ENCODE results near the gene RAG2.

Gene RAG2

DNA sequence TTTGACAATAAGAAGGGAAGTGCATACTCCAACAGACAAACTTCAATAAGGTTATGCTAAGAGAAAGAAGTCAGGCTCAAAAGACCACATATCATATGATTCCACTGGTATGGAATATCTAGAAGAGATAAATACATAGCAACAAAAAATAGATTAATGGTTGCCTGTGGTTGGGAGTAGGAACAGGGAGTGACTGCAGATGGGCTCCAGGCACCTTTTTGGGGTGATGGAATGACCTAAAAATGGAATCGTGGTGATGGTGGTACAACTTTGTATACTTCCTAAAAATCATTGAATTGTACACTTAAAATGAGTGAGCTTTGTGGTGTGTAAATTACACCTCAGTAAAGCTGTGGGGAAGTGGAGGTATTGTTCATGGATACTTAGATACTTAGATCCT is 29.0 kb upstream of the RAG2 start:
- H3K27ac ChIP-seq, result no peak overlapping the region
- TF ChIP-seq, protein P1, sequence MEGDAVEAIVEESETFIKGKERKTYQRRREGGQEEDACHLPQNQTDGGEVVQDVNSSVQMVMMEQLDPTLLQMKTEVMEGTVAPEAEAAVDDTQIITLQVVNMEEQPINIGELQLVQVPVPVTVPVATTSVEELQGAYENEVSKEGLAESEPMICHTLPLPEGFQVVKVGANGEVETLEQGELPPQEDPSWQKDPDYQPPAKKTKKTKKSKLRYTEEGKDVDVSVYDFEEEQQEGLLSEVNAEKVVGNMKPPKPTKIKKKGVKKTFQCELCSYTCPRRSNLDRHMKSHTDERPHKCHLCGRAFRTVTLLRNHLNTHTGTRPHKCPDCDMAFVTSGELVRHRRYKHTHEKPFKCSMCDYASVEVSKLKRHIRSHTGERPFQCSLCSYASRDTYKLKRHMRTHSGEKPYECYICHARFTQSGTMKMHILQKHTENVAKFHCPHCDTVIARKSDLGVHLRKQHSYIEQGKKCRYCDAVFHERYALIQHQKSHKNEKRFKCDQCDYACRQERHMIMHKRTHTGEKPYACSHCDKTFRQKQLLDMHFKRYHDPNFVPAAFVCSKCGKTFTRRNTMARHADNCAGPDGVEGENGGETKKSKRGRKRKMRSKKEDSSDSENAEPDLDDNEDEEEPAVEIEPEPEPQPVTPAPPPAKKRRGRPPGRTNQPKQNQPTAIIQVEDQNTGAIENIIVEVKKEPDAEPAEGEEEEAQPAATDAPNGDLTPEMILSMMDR (IDR thresholded peaks at IDR 0.05), result no peak
- TF ChIP-seq ZFX (IDR thresholded peaks at IDR 0.05; ENCODE audit: borderline replicate concordance), result no peak

DNA sequence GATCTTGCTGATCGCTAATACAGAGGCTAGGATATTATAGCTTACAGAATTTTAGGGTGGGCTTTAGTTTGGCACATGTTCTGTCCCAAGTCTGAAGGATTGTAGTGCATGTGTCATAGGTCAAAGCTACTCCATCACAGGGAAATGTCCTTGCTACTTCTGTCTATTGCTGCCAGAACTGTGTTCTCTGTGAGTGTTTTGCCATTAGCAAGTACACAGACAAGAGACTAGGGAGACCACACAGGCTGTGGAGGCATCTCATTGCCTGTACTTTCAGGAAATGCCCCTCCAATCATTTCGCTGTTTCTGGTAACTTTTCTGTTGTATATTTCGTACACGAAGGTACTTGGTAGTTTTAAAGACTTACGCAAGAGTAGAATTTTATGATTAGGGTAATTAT is 25.5 kb upstream of the RAG2 start:
- no peak overlapping the region for H3K27ac ChIP-seq
- TF ChIP-seq, protein P1 (IDR thresholded peaks at IDR 0.05), result no peak
- no peak for TF ChIP-seq ZFX (IDR thresholded peaks at IDR 0.05; ENCODE audit: borderline replicate concordance)

DNA sequence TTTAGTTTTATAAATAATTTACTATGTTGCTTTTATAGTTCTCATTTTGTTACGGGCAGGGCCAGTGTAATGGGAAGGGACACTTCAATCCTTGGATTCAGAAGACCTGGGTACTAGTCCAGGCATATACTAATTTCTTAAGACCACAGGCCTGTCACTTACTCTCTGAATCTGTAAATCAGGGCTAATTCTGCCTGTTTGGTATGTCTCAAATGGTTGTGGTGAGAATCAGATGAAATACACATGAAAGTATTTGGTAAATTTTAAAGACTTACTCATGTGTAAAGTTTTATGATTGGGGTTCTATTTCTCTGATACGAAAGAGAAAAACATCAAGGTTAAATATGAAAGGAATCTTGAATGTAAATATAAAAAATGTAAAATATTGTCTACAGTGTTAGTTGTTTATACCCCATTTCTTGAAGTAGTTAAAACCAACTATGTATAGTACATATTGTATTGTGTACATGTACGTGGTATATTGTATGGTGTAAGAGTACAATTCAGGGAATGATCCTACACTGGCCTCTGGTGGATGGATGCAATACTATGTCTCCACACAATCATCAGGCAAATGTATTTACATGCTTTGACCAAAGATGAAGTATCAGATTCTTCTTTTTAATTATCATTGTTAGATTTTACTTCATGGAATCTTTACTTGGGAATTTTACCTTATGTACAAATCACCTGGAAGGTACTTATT is 24.5 kb upstream of the RAG2 start:
- TF ChIP-seq ZFX (IDR thresholded peaks at IDR 0.05; ENCODE audit: borderline replicate concordance), result no peak
- TF ChIP-seq, protein P1 (IDR thresholded peaks at IDR 0.05), result peak; percentile 65
- H3K27ac ChIP-seq, result no peak overlapping the region

DNA sequence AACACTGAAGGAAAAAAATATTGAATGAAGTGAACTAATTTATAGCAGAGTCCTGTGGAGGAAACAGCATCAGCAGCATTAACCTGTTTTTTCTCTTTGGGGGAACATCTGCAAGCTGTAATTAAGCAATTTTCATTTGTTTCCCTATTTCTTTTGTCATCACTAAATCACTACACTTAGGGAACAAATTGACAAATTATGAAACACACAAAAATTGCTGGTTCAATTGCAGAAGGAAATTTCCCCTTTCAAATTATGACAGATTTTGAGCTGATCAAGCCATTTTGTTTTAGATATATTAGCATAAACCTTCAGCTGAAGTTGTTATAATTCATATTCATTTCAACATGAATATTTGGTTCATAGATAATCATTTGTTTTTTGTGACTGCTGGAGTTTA is 22.2 kb upstream of the RAG2 start:
- TF ChIP-seq, protein P1 (IDR thresholded peaks at IDR 0.05), result no peak
- TF ChIP-seq ZFX (IDR thresholded peaks at IDR 0.05; ENCODE audit: borderline replicate concordance), result no peak
- no peak overlapping the region for H3K27ac ChIP-seq

DNA sequence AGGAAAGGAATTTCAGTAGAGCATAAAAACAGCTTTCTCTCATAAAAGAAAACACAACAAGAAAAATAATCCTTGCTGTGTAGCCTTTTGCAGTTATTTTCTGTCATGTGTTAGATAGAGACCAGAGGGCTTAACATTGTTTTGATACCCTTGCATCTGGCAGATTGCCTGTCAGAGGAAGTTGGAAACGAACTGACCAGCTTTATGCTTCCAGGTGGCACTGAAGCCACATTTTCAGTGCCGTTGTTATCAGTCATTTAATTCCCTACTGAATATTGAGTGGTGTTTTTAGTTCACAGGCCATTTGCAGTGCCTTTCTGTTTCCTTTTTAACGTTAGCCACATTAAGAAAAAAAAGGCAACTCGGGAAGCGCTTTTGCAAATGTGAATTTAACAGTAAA is 21.5 kb upstream of the RAG2 start:
- H3K27ac ChIP-seq, result no peak overlapping the region
- TF ChIP-seq ZFX (IDR thresholded peaks at IDR 0.05; ENCODE audit: borderline replicate concordance), result no peak
- TF ChIP-seq, protein P1 (IDR thresholded peaks at IDR 0.05), result no peak

DNA sequence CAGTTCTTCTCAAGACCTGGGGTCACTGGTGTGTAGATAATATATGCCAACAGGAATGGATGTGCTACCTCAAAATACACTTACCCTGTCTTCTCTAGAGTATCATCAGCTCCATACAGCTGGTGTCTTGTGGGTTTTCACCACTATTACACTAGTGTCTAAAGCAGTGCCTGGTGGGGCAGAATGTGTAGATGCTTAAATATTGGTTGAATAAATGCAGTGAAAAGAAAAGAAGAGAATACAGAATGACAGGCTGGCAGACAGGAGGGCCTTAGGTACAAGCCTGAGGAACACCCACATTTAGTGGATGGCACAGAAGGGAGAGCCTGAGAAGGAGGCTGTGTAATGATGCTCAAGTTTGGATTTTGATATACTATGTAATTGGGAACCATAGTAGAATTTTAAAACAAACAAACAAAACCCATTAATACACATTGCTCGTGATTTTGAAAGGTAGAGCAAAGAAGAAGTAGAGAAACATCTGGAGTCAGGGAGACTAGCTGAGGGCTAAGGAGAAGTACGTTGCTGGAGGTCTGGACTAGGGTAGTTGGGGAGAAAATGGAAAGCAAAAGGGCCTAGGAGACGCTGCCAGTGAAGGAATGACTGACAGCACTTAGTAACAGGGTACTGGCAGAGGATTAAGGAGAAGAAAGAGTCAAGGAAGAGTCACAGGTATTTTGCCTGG is 20.5 kb upstream of the RAG2 start:
- no peak overlapping the region for H3K27ac ChIP-seq
- TF ChIP-seq ZFX (IDR thresholded peaks at IDR 0.05; ENCODE audit: borderline replicate concordance), result no peak
- TF ChIP-seq, protein P1 (IDR thresholded peaks at IDR 0.05), result no peak
